Loucy (cell line): ENCODE measurements around the gene LUZP1.

Experiments used
- H2AFZ ChIP-seq: fragments of 200-600 bp; sonication (generic); 2 replicates; pipeline ENCODE4 v1.6.0; 2016; ENCODE audit warnings: antibody characterized with exemption, mild to moderate bottlenecking, low read length, moderate library complexity
- H3F3A ChIP-seq: fragments of 200-600 bp; 2 replicates; pipeline ENCODE4 v1.6.0; 2016; ENCODE audit warnings: antibody characterized with exemption, low read depth, mild to moderate bottlenecking
- H3K27me3 ChIP-seq: fragments of 200-600 bp; sonication (generic); 2 replicates; pipeline ENCODE4 v1.6.1; 2014; ENCODE audit warnings: low read length, mild to moderate bottlenecking; ENCODE audit not compliant: insufficient read depth, poor library complexity, severe bottlenecking
- H3K36me3 ChIP-seq: fragments of 200-600 bp; sonication (generic); 2 replicates; pipeline ENCODE4 v1.6.1; 2016; ENCODE audit warnings: low read length; ENCODE audit not compliant: insufficient read depth
- H3K4me1 ChIP-seq: fragments of 200-600 bp; sonication (generic); 2 replicates; pipeline ENCODE4 v1.5.1; 2014; ENCODE audit warnings: low read length, mild to moderate bottlenecking; ENCODE audit not compliant: insufficient read depth, poor library complexity, severe bottlenecking
- H3K4me2 ChIP-seq: fragments of 200-600 bp; sonication (generic); 2 replicates; pipeline ENCODE4 v1.6.0; 2014; ENCODE audit warnings: antibody characterized with exemption, low read length, low read depth, mild to moderate bottlenecking; ENCODE audit not compliant: poor library complexity, severe bottlenecking
- H3K4me3 ChIP-seq: fragments of 200-600 bp; sonication (generic); 2 replicates; pipeline ENCODE4 v1.5.1; 2014; ENCODE audit warnings: low read length, mild to moderate bottlenecking, mixed read lengths; ENCODE audit not compliant: poor library complexity, severe bottlenecking
- H3K79me2 ChIP-seq: fragments of 200-600 bp; sonication (generic); 2 replicates; pipeline ENCODE4 v1.6.1; 2014; ENCODE audit warnings: low read length; ENCODE audit not compliant: insufficient read depth
- H3K9ac ChIP-seq: fragments of 200-600 bp; sonication (generic); 2 replicates; pipeline ENCODE4 v1.6.0; 2014; ENCODE audit warnings: mild to moderate bottlenecking, low read depth, low read length, moderate library complexity; ENCODE audit not compliant: poor library complexity, severe bottlenecking
- H3K9me2 ChIP-seq: fragments of 200-600 bp; sonication (generic); replicated peaks from 2 replicates; pipeline ENCODE4 v1.6.1; 2016; ENCODE audit warnings: low read depth, low read length, mixed read lengths
- H3K9me3 ChIP-seq: fragments of 200-600 bp; sonication (generic); 2 replicates; pipeline ENCODE4 v1.6.1; 2014; ENCODE audit warnings: mild to moderate bottlenecking, antibody characterized with exemption, low read length, low read depth; ENCODE audit not compliant: insufficient read depth
- H4K20me1 ChIP-seq: fragments of 200-600 bp; sonication (generic); 2 replicates; pipeline ENCODE4 v1.6.0; 2014; ENCODE audit warnings: antibody characterized with exemption, low read length, mild to moderate bottlenecking; ENCODE audit not compliant: insufficient read depth, poor library complexity, severe bottlenecking
- EZH2phosphoT487 ChIP-seq: fragments of 200-600 bp; IDR thresholded peaks from 2 replicates; pipeline ENCODE4 v1.6.1; 2018; ENCODE audit warnings: antibody characterized with exemption, mild to moderate bottlenecking, moderate library complexity, borderline replicate concordance
- TF ChIP-seq, protein P1 (sequence below): fragments of 200-600 bp; sonication (generic); conservative IDR thresholded peaks from 2 replicates; pipeline ENCODE4 v1.5.1; 2014; ENCODE audit warnings: mild to moderate bottlenecking, antibody characterized with exemption, low read length

The LUZP1 gene

DNA sequence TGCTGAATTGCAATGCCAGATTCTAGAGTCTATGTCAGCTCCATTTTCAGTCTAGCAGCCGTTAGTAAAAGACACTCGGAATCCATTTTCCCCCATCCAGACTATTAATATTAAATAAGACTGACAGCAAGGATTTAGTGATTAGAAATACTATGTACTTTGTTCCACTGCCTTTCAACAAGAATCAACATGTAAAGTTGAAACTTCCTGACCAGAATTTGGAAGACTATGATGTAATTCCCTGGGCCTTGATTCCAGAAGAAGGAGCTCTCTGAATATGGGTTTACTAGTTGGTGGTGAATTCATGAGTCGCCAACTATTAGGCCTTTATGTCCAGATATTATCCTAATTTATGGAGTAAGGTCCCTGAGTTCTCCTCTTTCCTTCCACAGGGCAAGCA, 124.6 kb downstream of the LUZP1 start:
- H3F3A ChIP-seq = no peaks in the 10 kb centered on the region
- H3K27me3 ChIP-seq = no peaks in the 10 kb centered on the region
- H3K79me2 ChIP-seq = peaks cover 93% of the 10 kb centered on the region
- no peaks in the 10 kb centered on the region for H3K4me1 ChIP-seq
- no peak overlapping the region for H3K9ac ChIP-seq
- H3K4me2 ChIP-seq = no peak overlapping the region
- H2AFZ ChIP-seq = no peak overlapping the region
- no peak overlapping the region for H3K4me3 ChIP-seq
- no peaks in the 10 kb centered on the region for H3K9me3 ChIP-seq
- no peak for TF ChIP-seq EZH2phosphoT487
- TF ChIP-seq, protein P1, sequence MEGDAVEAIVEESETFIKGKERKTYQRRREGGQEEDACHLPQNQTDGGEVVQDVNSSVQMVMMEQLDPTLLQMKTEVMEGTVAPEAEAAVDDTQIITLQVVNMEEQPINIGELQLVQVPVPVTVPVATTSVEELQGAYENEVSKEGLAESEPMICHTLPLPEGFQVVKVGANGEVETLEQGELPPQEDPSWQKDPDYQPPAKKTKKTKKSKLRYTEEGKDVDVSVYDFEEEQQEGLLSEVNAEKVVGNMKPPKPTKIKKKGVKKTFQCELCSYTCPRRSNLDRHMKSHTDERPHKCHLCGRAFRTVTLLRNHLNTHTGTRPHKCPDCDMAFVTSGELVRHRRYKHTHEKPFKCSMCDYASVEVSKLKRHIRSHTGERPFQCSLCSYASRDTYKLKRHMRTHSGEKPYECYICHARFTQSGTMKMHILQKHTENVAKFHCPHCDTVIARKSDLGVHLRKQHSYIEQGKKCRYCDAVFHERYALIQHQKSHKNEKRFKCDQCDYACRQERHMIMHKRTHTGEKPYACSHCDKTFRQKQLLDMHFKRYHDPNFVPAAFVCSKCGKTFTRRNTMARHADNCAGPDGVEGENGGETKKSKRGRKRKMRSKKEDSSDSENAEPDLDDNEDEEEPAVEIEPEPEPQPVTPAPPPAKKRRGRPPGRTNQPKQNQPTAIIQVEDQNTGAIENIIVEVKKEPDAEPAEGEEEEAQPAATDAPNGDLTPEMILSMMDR = no peak
- no peaks in the 10 kb centered on the region for H3K9me2 ChIP-seq
- peaks cover 88% of the 10 kb centered on the region for H4K20me1 ChIP-seq
- peaks cover 72% of the 10 kb centered on the region for H3K36me3 ChIP-seq

DNA sequence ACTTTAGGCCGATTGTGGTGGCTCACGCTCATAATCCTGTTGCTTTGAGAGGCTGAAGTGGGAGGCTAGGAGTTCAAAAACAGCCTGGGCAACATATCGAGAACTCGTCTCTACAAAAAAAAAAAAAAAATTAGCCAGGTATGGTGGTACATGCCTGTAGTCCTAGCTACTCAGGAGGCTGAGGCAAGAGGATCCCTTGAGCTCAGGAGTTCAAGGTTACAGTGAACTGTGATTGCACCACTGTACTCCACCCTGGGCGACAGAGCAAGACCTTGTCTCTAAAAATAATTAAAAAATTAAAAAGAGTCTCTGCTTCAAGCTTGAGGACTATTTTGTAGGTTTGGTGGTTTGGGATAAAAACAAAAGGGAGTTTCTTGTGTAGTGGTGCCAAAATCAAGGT, 128.1 kb downstream of the LUZP1 start:
- H3K4me2 ChIP-seq = no peak overlapping the region
- H3F3A ChIP-seq = no peaks in the 10 kb centered on the region
- no peak overlapping the region for H3K9ac ChIP-seq
- no peaks in the 10 kb centered on the region for H3K4me1 ChIP-seq
- peaks cover 96% of the 10 kb centered on the region for H3K79me2 ChIP-seq
- no peaks in the 10 kb centered on the region for H3K27me3 ChIP-seq
- no peak overlapping the region for H2AFZ ChIP-seq
- H3K9me3 ChIP-seq = no peaks in the 10 kb centered on the region
- no peak overlapping the region for H3K4me3 ChIP-seq
- H3K36me3 ChIP-seq = peaks cover 50% of the 10 kb centered on the region
- TF ChIP-seq, protein P1 = no peak
- TF ChIP-seq EZH2phosphoT487 = no peak
- peaks cover 90% of the 10 kb centered on the region for H4K20me1 ChIP-seq
- no peaks in the 10 kb centered on the region for H3K9me2 ChIP-seq

DNA sequence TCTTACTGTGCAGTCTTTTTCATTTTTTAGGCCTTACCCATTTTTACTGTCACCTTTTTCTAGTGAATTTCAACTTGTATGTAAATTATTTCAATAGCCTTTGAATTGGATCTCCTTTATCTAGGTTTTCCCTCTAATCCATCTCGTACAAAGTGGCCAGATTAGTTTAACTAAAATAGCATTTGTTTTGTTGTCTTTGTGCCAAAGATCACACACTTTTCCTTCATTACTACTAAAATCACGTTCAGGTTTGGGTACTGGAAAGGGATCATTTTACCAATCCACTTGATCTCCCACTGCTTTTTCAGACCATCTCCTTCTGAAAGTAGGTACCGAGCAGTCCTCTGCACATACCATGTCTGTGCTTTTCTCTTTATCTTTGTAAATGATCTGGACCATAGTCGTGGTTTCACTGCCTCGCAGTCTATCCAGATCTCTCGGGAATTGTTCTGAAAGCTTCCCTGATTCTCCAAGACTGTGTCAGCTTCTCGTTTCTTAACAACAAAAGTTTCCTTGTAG, 129.3 kb downstream of the LUZP1 start:
- H3K9me2 ChIP-seq = no peaks in the 10 kb centered on the region
- H3K9me3 ChIP-seq = no peaks in the 10 kb centered on the region
- H3K9ac ChIP-seq = no peak overlapping the region
- no peaks in the 10 kb centered on the region for H3K4me1 ChIP-seq
- H3K79me2 ChIP-seq = peaks cover 96% of the 10 kb centered on the region
- no peak for TF ChIP-seq EZH2phosphoT487
- TF ChIP-seq, protein P1 = no peak
- peaks cover 41% of the 10 kb centered on the region for H3K36me3 ChIP-seq
- peaks cover 90% of the 10 kb centered on the region for H4K20me1 ChIP-seq
- no peaks in the 10 kb centered on the region for H3F3A ChIP-seq
- H3K4me2 ChIP-seq = no peak overlapping the region
- H3K4me3 ChIP-seq = no peak overlapping the region
- H3K27me3 ChIP-seq = no peaks in the 10 kb centered on the region
- H2AFZ ChIP-seq = no peak overlapping the region
